ENCODE results near the gene LRRC8A.
"Not testable (repeated sequence)": the region's sequence is repeated elsewhere in the genome, so short reads cannot be mapped to it uniquely, and the experiment has no call there.

Gene LRRC8A

DNA sequence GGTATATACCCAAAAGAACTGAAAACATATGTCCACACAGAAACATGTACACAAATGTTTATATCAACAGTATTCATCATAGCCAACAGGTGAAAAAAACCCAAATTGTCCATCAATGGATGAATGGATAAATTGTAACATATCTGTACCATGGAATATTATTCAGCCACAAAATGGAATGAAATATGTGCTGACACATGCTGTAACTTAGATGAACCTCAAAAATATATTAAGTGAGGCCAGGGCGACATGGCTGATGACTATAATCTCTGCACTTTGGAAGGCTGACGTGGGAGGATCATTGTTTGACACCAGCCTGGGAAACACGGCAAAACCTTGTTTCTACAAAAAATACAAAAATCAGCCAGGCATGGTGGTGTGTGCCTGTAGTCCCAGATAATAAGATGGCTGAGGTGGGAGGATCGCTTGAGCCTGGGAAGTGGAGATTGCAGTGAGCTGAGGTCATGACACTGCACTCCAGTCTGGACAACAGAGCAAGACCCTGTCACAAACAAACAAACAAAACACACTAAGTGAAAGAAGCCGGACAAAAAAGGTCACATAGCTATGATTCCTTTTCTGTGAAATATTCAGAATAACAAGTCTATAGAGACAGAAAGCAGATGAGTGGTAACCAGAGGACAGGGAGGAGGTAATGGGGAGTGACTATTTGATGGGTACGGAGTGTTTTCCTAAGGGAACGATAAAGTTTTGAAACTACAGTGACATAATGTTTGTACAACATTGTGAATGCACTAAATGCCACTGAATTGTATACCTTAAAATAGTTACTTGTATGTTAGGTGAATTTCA, 11.6 kb upstream of the LRRC8A start:
- no peak for DNase-seq (ENCODE audit: low spot score)

DNA sequence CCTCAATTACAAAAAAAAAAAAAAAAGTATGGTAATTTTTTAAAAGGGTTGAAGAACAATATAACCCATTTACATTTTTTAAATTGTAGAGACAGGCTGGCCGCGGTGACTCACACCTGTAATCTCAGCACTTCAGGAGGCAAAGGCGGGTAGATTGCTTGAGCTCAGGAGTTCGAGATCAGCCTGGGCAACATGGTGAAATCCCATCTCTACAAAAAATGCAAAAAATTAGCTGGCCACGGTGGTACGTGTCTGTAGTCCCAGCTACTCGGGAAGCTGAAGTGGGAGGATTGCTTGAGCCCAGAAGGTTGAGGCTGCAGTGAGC, 11.0 kb upstream of the LRRC8A start:
- DNase-seq (ENCODE audit: low spot score) = not testable (repeated sequence)

DNA sequence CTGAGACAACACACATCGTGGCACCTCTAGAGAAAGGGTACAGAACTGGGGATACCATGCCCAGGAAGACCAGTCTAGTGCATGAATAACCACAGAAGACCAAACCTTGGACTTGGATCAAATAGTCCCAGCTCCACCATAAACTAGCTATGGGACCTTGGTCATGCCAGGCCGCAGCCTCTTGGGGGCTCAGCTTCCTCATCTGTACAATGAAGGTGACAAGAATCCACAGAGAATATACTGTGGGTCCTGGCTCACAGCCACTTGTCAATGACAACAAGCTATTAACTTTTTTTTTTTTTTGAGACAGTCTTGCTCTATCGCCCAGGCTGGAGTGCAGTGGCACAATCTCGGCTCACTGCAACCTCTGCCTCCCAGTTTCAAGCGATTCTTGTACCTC, 4.1 kb upstream of the LRRC8A start:
- DNase-seq (ENCODE audit: low spot score) = no peak

DNA sequence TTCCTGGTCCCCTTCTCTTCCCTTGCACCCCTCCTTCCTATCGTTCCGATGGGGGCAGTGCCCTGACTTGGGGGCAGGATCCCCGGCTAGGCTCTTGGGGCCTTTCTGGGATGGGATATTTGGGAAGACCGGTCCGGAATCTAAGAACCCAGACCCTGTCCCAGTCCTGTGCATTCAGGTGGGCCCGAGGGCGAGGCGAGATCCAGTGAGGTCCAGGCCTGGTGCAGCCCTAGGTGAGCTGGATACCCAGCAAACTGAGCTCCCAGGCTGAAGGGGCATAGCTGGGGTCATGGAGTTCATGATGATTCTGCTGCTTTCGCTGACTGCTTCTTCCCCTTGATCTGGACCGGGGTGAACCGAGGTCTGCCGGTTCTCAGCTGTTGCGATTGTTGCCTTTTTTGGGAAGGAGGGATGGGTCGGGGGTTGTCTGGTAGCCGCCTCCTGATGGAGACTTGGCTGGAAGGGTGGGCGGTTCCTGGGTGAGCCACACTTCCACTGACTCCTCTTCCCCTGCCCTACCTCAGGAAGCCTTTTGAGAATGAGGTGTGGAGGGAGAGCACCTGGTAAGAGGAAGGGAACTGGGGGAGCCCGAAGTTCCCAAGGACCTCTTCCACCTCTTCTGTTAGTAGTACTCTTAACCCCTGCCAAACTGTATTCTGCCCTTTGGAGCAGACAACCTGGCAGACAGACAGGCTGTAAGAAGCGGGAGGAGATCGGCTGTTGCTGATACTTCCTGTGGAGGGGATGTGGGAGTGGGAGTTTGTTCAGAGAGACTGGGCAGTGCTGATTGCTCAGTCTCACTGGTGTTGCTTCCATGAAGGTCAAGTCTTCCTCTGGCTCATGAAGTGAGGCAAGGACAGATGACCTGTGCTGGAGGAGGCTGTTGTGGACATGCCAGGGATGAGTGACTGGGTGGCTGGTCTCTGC, 1.0 kb downstream of the LRRC8A start:
- no peak for DNase-seq (ENCODE audit: low spot score)

DNA sequence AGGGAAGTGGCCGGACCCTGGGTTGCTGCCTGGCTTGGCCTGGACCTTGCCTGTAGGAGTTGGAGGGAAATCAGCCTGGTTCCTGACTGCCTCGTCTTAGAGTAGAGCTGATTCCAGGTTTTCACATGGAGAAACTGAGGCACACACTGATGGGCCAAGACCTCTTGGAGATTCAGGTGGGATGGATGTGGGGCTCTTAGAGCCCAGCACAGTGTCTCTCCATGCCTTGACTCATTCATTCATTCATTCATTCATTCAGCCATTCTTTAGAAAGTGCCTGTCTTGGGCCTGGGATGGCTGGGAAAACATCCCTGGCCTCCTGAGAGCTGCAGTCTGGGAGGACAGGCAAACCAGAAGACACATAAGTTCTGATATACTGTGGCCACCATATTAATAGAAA, 2.2 kb downstream of the LRRC8A start:
- DNase-seq (ENCODE audit: low spot score) = no peak

DNA sequence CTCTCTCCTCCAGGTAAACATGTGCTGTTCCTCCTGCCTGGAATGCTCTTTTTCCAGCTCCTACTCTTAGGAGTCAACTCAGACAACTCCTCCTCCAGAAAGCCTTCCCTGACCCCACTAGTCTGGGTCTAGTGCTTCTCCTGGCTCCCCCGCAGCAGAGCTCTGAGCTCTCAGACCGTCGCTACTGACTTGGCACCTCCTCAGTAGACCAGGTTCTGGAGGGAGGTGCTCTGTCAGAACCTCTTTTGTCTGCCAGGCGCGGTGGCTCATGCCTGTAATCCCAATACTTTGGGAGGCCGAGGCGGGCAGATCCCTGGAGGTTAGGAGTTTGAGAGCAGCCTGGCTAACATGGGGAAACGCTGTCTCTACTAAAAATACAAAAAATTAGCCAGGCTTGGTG, 3.4 kb downstream of the LRRC8A start:
- no peak for DNase-seq (ENCODE audit: low spot score)

DNA sequence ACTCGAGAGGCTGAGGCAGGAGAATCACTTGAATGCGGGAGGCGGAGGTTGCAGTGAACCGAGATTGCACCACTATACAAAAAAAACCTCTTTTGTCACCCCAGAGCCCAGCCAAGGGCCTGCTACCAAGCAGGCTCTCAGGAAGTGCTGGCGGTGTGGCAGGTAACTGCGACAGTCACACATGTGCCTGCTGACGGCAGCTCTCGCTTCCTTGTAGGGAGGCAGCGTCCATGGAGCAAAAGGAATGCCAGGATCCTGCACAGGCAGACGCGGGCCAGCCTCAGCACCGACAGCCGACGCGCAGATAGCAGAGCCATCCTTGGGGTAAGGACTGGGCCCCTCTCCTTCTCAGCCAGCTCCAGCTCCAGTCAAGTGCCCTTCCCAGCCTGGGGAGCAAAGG, 3.9 kb downstream of the LRRC8A start:
- DNase-seq (ENCODE audit: low spot score) = no peak

DNA sequence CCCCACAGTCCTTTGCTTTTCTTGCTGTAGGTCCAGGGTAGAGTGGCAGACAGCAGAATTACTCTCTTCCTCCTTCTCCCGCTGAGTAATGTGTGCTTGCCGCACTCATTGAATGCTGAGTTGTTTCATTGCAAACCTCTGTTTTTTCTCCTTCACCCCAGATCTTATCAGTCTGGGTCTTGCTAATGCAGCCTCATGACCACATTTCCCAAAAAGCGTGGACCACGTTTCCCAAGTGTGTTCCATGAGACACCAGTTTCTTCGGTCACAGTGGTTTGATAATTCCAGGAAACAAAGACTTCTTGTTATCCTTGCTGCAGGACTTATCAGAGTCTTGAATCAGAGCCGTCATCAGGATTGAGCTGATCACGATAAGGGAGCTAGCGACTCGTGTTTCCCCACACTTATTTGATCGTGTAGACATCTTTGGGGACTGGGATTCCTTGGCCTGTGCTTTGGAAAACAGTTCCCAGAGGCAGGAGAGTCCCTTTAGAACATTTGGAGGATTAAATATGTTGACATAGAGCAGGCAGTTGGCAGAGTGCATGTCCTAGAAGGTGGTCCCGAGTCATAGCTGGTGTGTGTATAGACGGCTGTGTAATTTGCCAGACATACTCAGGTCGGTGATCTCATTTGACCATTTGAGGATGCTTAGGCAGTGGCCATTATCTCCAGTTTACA, 4.4 kb downstream of the LRRC8A start:
- DNase-seq (ENCODE audit: low spot score) = no peak

DNA sequence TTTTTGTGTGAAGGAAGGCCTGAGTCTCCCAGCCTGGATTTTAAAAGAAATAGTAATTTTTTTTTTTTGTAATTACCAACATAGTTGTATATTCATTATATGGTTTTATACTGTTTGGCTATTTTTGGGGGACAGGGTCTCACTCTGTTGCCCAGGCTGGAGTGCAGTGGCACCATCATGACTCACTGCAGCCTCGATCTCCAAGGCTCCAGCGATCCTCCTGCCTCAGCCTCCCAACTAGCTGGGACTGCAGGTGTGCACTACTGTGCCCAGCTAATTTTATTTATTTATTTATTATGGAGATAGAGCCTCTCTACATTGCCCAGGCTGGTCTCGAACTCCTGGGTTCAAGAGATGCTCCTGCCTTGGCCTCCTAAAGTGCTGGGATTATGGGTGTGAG, 5.1 kb downstream of the LRRC8A start:
- no peak for DNase-seq (ENCODE audit: low spot score)

DNA sequence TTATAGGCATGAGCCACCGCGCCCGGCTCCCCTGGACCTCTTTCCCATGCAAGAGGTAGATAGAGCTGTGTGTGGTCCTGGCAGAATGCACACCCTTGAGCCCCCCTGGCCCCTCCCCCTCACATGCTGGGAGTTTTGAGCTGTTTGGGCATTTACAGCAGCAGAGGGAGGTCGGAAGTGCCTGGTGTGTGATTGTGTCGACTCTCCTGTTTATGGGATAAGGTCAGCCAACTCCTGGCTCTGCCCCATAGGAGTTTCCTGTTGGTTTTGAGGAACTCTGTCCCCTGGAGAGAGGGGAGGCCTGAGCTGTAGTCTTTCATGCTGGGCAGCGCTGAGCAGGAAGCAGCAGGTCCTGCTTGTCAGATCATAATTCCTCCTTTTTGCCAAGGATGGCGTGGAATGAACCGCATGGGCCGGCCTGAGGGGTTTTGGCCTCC, 6.0 kb downstream of the LRRC8A start:
- DNase-seq (ENCODE audit: low spot score) = no peak

DNA sequence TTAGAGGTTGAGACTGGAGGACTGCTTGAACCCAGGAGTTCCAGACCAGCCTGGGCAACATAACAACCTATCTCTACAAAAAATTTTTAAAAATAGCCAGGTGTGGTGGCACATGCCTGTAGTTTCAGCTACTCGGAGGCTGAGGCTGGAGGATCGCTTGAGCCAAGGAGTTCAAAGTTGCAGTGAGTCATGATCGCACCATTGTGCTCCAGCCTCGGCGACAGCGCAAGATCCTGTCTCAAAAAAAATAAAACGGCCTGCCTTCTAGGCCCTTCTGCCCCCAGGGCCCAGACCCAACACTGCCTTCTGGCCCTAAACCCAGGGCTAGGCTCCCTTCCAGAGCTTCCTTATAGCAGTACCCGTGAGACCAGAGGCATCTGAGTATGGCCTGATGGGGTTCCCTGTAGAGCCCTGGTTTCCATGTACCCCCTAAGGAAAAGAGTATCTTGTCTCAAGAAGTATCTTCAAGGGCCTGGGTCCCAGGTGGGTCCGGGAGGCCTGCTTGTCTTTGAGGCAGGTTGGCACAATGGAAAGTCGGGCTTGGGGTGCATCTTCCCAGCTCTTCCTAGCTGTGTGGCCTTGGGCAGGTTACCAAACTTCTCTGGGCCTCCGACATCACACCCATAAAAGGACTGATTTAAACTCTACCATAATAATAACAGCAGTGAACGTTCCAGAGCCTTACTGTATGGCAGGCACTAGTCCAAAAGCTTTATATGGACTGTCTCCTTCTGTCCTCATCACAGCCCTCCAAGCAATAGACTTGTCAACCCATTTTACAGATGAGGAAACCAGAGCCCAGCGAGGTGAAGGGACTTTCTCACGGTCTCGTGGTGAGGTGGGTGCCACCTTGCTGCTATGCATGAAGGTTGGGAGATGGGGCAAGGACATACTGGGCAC, 9.6 kb downstream of the LRRC8A start:
- DNase-seq (ENCODE audit: low spot score) = no peak

DNA sequence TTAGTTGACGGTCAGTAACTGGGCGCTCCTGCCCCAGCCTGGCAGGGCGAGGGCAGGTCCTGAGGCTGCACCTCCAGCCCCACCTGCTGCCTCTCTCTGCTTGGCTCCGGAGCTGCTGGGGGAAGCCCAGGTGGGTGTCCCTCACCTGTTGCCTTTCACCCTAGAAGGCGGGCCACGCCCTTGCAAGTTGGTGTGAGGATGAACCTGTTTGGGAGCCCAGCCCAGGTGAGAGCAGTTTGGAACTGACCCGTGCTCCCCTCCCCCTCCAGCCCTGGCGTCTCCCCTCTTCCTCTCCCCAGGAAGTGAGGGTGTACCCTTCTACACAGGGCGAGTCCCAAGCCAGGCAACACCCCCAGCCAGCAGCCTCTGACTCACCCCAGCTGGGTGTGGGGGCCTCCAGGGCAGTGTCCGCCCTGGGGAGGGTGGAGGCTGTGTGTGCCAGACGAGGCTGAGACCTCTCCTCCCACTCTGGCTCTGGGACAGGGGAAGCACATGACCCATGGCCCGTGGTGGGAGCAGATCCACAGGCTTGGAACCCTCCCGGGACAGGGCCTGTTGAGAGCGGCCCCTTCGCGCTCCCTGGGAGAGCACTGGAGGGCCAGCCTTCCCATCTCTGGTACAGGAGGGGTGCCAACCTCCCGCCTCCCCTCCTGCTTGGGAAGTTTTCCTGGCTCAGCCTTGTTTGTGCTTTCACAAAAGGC, 10.4 kb downstream of the LRRC8A start:
- DNase-seq (ENCODE audit: low spot score) = peak; percentile 94

DNA sequence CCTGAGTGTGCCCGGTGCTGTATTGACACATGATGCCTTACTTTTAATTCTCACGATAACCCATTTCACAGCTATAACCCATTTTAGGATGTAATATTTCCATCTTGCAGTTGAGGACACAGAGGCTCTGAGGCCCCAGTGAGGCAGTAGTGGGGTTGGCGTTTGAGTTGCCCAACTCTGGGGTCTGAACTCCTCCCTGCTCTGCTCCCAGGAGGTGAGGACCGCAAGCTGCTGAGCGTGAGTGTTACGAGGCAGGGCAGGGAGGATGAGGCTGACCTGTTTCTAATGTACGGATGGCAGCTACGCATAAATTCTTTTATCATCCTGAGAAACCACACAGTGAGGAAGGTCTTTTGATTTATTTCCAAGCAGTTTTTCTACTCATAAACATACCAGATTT, 11.4 kb downstream of the LRRC8A start:
- DNase-seq (ENCODE audit: low spot score) = no peak

DNA sequence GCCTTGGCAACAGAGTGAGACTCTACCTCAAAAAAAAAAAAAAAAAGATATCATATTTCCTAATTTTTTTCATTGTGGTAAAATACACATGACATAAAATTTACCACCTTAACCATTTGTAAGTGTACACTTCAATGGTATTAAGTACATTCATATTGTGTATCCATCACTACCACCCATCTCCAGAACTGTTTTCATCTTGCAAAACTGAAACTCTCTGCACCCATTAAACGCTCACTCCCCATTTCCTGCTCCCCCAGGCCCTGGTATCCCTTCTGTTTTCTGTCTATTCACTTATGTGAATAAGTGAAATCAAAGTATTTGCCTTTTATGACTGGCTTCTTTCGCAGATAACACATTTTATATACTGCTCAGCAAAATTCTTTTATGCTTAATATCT, 12.8 kb downstream of the LRRC8A start:
- DNase-seq (ENCODE audit: low spot score) = no peak

DNA sequence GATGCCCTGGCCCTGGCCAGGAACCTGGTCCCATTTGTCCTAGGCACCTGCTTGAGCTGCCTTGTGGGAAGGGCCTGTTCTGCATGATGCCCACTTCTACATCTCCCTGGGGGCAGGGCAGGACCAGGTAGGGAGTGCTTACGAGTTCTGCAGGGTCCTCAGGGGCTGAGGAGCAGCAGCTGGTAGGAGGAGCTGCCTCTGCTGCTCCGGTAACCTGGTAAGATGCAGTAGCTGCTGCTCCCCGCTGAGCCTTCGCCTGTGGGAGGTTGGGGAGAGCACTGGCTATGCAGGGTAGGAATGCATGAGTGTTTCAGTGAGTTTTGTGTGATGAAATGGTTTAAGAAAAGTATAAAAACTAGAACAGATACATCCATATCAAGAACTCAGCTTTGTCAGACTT, 13.6 kb downstream of the LRRC8A start:
- no peak for DNase-seq (ENCODE audit: low spot score)

DNA sequence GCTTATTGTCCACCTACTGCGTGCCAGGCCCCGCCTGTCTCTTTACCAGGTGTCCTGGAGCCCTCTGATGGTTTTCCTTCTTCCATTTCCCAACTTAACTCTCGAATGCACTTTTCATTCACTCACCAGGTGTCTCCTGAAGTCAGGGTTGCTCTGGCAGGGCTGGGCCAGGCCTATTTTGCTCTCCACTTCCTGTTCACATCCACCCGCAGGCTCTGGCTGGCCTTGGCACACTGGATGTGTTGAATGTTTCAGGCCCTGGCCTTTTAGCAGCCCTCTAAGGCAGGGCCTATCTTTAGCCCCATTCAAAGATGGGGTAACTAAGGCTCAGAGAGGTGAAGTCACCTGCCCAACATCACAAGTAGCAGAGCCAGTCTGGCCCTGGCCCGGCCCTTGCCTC, 16.4 kb downstream of the LRRC8A start:
- DNase-seq (ENCODE audit: low spot score) = no peak

DNA sequence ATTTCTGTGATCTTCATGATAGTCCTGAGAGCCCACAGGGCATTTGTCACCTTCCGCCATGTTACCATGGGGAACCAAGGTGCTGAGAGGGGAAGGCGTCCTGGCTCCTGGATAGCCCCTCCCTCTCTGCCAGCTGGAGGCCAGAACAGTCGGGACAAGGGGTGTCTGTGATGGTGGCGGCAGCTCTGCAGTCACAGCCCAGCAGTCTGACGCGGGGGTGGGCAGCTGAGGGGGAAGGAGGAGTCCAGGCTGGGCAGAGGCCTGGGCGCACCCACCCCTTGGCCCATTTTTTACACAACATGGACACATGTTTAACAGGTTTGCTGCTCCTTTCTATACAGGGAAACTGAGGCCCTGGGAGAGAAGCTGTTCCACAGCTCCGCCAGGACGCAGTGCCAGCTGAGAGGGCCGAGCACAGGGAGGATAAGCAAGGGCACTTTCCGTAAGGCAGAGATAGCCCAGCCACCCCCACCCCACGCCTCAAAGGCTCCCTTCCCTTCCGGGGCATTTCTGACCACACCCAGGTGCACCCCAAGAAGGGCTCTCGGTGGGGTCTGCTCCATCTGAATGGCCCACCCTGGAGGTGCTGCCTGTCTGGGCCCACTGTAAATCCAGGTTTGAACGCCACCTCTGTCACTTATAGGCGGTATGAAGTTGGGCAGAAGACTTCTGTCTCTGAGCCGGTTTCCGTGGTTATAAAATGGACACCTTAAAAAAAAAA, 17.1 kb downstream of the LRRC8A start:
- DNase-seq (ENCODE audit: low spot score) = no peak

DNA sequence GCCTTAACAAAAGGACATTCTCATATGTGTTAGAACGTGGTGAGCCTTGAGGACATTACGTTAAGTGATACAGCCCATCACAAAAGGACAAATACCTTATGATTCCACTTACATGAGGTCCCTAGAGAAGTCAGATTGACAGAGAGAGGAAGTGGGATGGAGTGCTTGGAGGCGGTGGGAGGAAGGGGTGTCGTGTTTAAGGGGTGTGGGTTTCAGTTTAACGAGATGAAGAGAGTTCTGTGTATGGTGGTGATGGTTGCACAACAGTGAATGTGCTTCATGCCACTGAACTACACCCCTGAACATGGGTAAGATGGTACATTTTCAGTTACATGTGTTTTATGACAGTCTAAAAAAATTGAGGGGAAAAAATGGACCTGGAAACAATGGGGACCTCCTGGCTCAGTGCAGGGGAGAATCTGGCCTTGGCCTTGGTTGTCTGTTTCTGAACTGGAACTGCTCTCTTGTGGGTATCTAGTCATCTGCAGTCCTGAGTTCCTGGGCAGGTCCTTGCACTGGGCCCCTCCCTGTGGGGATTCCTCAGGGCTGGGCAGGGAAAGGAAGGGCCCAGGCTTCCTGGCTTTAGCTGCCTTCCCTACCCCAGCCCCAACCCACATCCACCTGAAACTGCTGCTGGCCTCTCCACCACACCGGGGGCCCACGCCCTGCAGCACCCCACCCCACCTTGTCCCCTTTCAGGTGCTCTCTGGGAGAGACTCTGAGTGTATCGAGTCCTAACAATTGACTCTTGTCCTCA, 17.8 kb downstream of the LRRC8A start:
- no peak for DNase-seq (ENCODE audit: low spot score)

DNA sequence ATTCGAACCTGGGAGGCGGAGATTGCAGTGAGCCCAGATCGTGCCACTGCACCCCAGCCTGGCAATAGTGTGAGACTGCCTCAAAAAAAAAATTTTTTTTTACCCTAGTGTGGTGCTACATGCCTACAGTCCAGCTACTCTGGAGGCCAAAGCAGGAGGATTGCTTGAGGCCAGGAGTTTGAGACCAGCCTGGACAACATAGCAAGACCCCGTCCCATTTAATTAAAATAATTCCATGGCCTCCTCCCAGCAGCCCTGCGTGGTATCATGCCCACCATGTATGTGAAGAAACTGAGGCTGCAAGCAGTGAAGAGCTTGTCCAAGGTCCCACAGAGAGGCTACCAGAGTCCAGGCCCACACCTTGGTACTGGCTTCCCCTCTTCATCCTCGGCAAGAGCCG, 19.4 kb downstream of the LRRC8A start:
- DNase-seq (ENCODE audit: low spot score) = no peak

DNA sequence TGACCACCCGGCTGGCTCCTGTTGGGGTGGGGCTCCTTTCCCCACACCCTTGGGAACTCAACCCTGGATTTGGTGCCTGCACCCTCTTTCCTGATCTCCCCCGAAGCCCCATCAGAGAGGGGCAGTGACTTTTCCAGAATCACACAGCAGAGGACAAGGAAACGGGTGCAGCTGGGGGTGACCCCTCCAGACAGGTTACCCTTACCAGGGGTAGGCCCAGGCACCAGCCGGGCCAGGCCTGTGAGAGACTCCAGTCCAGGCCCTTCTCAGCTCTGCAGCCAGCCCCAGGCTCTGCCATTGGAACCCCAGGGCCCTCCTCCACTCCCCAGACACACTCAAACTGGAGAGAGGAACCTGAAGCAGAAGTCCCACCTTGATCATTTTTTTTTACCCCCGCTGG, 19.9 kb downstream of the LRRC8A start:
- DNase-seq (ENCODE audit: low spot score) = no peak
